ENCODE results near the gene EVI5L.

Gene EVI5L

GRCh38 chr19:7903244-7904073 lies 73.4 kb downstream of the EVI5L start, which contains the start of gene MAP2K7:
Gene MAP2K7 (plus strand): TSS chr19:7903877. CDS start chr19:7903945, 68 bp downstream.
- DNase-seq = peak; percentile 99

GRCh38 chr19:7904074-7905020 lies 74.3 kb downstream of the EVI5L start:
- DNase-seq = no peak

- DNase-seq = no peak
Observed at GRCh38 chr19:7905268-7905667, 75.2 kb downstream of the EVI5L start.

- DNase-seq = no peak
Observed at GRCh38 chr19:7905859-7906258, 75.8 kb downstream of the EVI5L start.

GRCh38 chr19:7907122-7907521 lies 77.1 kb downstream of the EVI5L start:
- DNase-seq = no peak

GRCh38 chr19:7907544-7907943 lies 77.5 kb downstream of the EVI5L start:
- no peak for DNase-seq

- no peak for DNase-seq
Observed at GRCh38 chr19:7908078-7908699, 78.2 kb downstream of the EVI5L start.

GRCh38 chr19:7908742-7909461 lies 78.9 kb downstream of the EVI5L start:
- no peak for DNase-seq

- DNase-seq = no peak
Observed at GRCh38 chr19:7909471-7910067, 79.6 kb downstream of the EVI5L start.

GRCh38 chr19:7910321-7911161 lies 80.5 kb downstream of the EVI5L start:
- DNase-seq = no peak

GRCh38 chr19:7911508-7912143 lies 81.6 kb downstream of the EVI5L start:
- no peak for DNase-seq

- DNase-seq = no peak
Observed at GRCh38 chr19:7912144-7912696, 82.2 kb downstream of the EVI5L start.

GRCh38 chr19:7912697-7913564 lies 82.9 kb downstream of the EVI5L start:
- no peak for DNase-seq

GRCh38 chr19:7913652-7914051 lies 83.6 kb downstream of the EVI5L start:
- DNase-seq = no peak

GRCh38 chr19:7914099-7914498 lies 84.1 kb downstream of the EVI5L start:
- no peak for DNase-seq

Measured in NCI-H2029 (cell line).